HepG2 (cell line): Measurements from ENCODE around the gene ZMYND8. TPM values are rescaled to one million over a fixed set of nuclear protein-coding genes. Genes with fewer than 3 reads are reported as not detected.
A peak's percentile ranks its signal among the peaks of the same experiment; 100 is the strongest.

Source experiments
- ESRRA ChIP-seq: sonication (generic); formaldehyde crosslinking; IDR thresholded peaks from 2 replicates; pipeline ENCODE4 v1.5.1; 2020; ENCODE audit warnings: mild to moderate bottlenecking, low read depth, missing genetic modification reagents
- ETV5 ChIP-seq: IDR thresholded peaks from 2 replicates; pipeline ENCODE4 v1.6.1; 2018; ENCODE audit warnings: missing biosample characterization, missing genetic modification reagents, inconsistent platforms, borderline replicate concordance
- FOXA1 ChIP-seq, 2 experiments: fragments of 450-650 bp in 1 of 2; sonication (generic) in 1 of 2; formaldehyde crosslinking in 1 of 2; IDR thresholded peaks; 2 replicates each; pipeline versions ENCODE4 v1.4.0 to v1.6.1; 2016 to 2020; ENCODE audit warnings: missing genetic modification reagents in 1 of 2
- FOXK2 ChIP-seq: fragments of 450-650 bp; IDR thresholded peaks from 2 replicates; pipeline ENCODE4 v1.6.1; 2016
- GATAD2A ChIP-seq: IDR thresholded peaks from 2 replicates; pipeline ENCODE4 v1.6.1; 2016
- GTF3A ChIP-seq: sonication (generic); formaldehyde crosslinking; conservative IDR thresholded peaks from 2 replicates; pipeline ENCODE4 v1.4.0; 2020; ENCODE audit warnings: mild to moderate bottlenecking, missing genetic modification reagents
- HDAC1 ChIP-seq: sonication (generic); formaldehyde crosslinking; IDR thresholded peaks from 2 replicates; pipeline ENCODE4 v1.5.1; 2020; ENCODE audit warnings: mild to moderate bottlenecking, missing genetic modification reagents
- HMG20A ChIP-seq: IDR thresholded peaks from 2 replicates; pipeline ENCODE4 v1.6.1; 2016; ENCODE audit warnings: borderline replicate concordance
- HNF4A ChIP-seq: sonication (generic); formaldehyde crosslinking; IDR thresholded peaks from 2 replicates; pipeline ENCODE4 v1.4.0; 2020; ENCODE audit warnings: missing genetic modification reagents
- KAT7 ChIP-seq: IDR thresholded peaks from 2 replicates; pipeline ENCODE4 v1.6.1; 2018; ENCODE audit warnings: borderline replicate concordance, missing compliant biosample characterization
- NAIF1 ChIP-seq: sonication (generic); formaldehyde crosslinking; IDR thresholded peaks from 2 replicates; pipeline ENCODE4 v1.5.0; 2020; ENCODE audit warnings: mild to moderate bottlenecking, missing genetic modification reagents, borderline replicate concordance
- RBFOX2 ChIP-seq: fragments of 200-400 bp; formaldehyde crosslinking; IDR thresholded peaks from 2 replicates; pipeline ENCODE4 v1.6.1; 2017; ENCODE audit warnings: low read depth, mild to moderate bottlenecking, low read length
- RFXAP ChIP-seq: sonication (generic); formaldehyde crosslinking; IDR thresholded peaks from 2 replicates; pipeline ENCODE4 v1.4.0; 2020; ENCODE audit warnings: missing genetic modification reagents, borderline replicate concordance
- SOX5 ChIP-seq: IDR thresholded peaks from 2 replicates; pipeline ENCODE4 v1.6.1; 2016; ENCODE audit warnings: borderline replicate concordance
- SPEN ChIP-seq: sonication (generic); formaldehyde crosslinking; IDR thresholded peaks from 2 replicates; pipeline ENCODE4 v1.5.1; 2020; ENCODE audit warnings: low read depth, mild to moderate bottlenecking, missing genetic modification reagents
- SRSF1 ChIP-seq: fragments of 200-400 bp; formaldehyde crosslinking; optimal IDR thresholded peaks from 2 replicates; pipeline ENCODE3; 2017; ENCODE audit warnings: mild to moderate bottlenecking, low read depth, low read length, moderate library complexity
- TAF1 ChIP-seq: sonication (generic); formaldehyde crosslinking; IDR thresholded peaks from 2 replicates; pipeline ENCODE4 v1.4.0; 2020; ENCODE audit warnings: missing genetic modification reagents
- TMF1 ChIP-seq: sonication (generic); formaldehyde crosslinking; IDR thresholded peaks from 2 replicates; pipeline ENCODE4 v1.8.1; 2022; ENCODE audit warnings: low read depth, missing genetic modification reagents
- ZNF12 ChIP-seq: sonication (generic); formaldehyde crosslinking; IDR thresholded peaks from 2 replicates; pipeline ENCODE4 v1.5.0; 2020; ENCODE audit warnings: missing genetic modification reagents
- ZNF329 ChIP-seq: sonication (generic); formaldehyde crosslinking; IDR thresholded peaks from 2 replicates; pipeline ENCODE4 v1.9.0; 2021; ENCODE audit warnings: low read depth, mild to moderate bottlenecking, missing genetic modification reagents
- ZNF646 ChIP-seq: sonication (generic); formaldehyde crosslinking; IDR thresholded peaks from 2 replicates; pipeline ENCODE4 v1.9.0; 2021; ENCODE audit warnings: mild to moderate bottlenecking, missing genetic modification reagents
- ZNF775 ChIP-seq: sonication (generic); formaldehyde crosslinking; IDR thresholded peaks from 2 replicates; pipeline ENCODE4 v1.4.0; 2020; ENCODE audit warnings: missing genetic modification reagents, mild to moderate bottlenecking, moderate library complexity, borderline replicate concordance
- ZNF800 ChIP-seq: sonication (generic); formaldehyde crosslinking; IDR thresholded peaks from 2 replicates; pipeline ENCODE4 v1.4.0; 2020; ENCODE audit warnings: missing genetic modification reagents
- polyA plus RNA-seq, 8 experiments: library from polyadenylated mRNA; depleted of rRNA in 3 of 8; stranded (reverse) in 7 of 8; unstranded in 1 of 8; fragments of >200 nt; fragmentation: Illumina TruSeq in 4 of 8; extraction: Trizol in 4 of 8; gene quantifications; 2 replicates each; pipeline versions ENCODE4 v1.2.1 to v1.2.3, GENCODE V29; 2011 to 2016; ENCODE audit warnings: low read depth in 4 of 8, missing spikeins in 1 of 8, mixed read lengths in 1 of 8; ENCODE audit not compliant: insufficient read depth in 1 of 8
- total RNA-seq, 5 experiments: library from RNA; depleted of rRNA; stranded (reverse); fragments of >200 nt; fragmentation: Illumina TruSeq; extraction: Trizol; gene quantifications; 2 replicates each; pipeline ENCODE4 v1.2.3, GENCODE V29; 2016; ENCODE audit warnings: low read depth in 1 of 5

ZMYND8 gene
- total and polyA plus RNA-seq, 2 of the 13 experiments (the other 11 are each of a cell fraction or from before 2014, with no cell fraction given), result 53.9 to 84.7 TPM

- TF ChIP-seq ZNF646 (CRISPR knock-in tag) (0 out of 2 replicates have a peak, but pooled peaks have one; percentile 41), GTF3A (CRISPR knock-in tag) (0 out of 2 replicates have a peak, but pooled peaks have one; percentile 71), ETV5 (CRISPR knock-in tag) (peak; percentile 81; the same call in 1 of the 2 replicates), RBFOX2 (peak; percentile 67), FOXK2 (peak; percentile 70; the same call in 1 of the 2 replicates), GATAD2A (peak; percentile 85), RFXAP (0 out of 2 replicates have a peak, but pooled peaks have one; percentile 26), ZNF329 (CRISPR knock-in tag) (0 out of 2 replicates have a peak, but pooled peaks have one; percentile 49), HDAC1 (peak; percentile 29; the same call in 1 of the 2 replicates), ESRRA (no peak), SOX5 (peak; percentile 55), ZNF800 (CRISPR knock-in tag) (0 out of 2 replicates have a peak, but pooled peaks have one; percentile 11), ZNF775 (CRISPR knock-in tag) (peak; percentile 73), SPEN (peak; percentile 64; the same call in 1 of the 2 replicates), ZNF12 (CRISPR knock-in tag) (peak; percentile 52; the same call in 1 of the 2 replicates), HNF4A (CRISPR knock-in tag) (0 out of 2 replicates have a peak, but pooled peaks have one; percentile 2), HMG20A (CRISPR knock-in tag) (peak; percentile 18; the same call in 1 of the 2 replicates), KAT7 (peak; percentile 26; the same call in 1 of the 2 replicates), NAIF1 (no peak), TMF1 (CRISPR knock-in tag) (no peak), SRSF1 (no peak), FOXA1 (IDR thresholded peaks at IDR 0.05) (no peak), FOXA1 (CRISPR knock-in tag; IDR thresholded peaks at IDR 0.05) (peak; percentile 58), TAF1 (CRISPR knock-in tag) (no peak)
These were observed 1.6 kb downstream of the ZMYND8 start (continued) for GRCh38 chr20:47354714-47355488.
